Activated CD4-positive, alpha-beta T cell treated with anti-CD3 and anti-CD28 coated beads, Interleukin-2, amount 10 ng/mL, durations not matched to agents 24 days and 14 days (primary cell): Measurements from ENCODE around the gene RAB15. TPM values are rescaled to one million over a fixed set of nuclear protein-coding genes. Genes with fewer than 3 reads are reported as not detected.
A peak's percentile ranks its signal among the peaks of the same experiment; 100 is the strongest.
"Not testable (repeated sequence)": the region's sequence is repeated elsewhere in the genome, so short reads cannot be mapped to it uniquely, and the experiment has no call there.

ENCODE experiments used
- DNase-seq: peaks from one replicate; pipeline ENCODE4 v3.0.0; 2022
- H3K27ac Mint-ChIP-seq: one replicate; pipeline ENCODE4 v1.8.0; 2022; ENCODE audit warnings: mild to moderate bottlenecking, mixed read lengths
- H3K27me3 Mint-ChIP-seq: one replicate; pipeline ENCODE4 v1.8.0; 2022; ENCODE audit warnings: mixed read lengths
- H3K36me3 Mint-ChIP-seq: one replicate; pipeline ENCODE4 v1.8.0; 2022; ENCODE audit warnings: low read depth, mild to moderate bottlenecking, mixed read lengths
- H3K4me1 Mint-ChIP-seq: one replicate; pipeline ENCODE4 v1.8.0; 2021; ENCODE audit warnings: mixed read lengths
- H3K4me3 Mint-ChIP-seq: one replicate; pipeline ENCODE4 v1.8.0; 2022; ENCODE audit warnings: mild to moderate bottlenecking, moderate library complexity, mixed read lengths
- H3K9me3 Mint-ChIP-seq: one replicate; pipeline ENCODE4 v1.8.0; 2021; ENCODE audit warnings: mixed read lengths
- intact Hi-C: fragments of 100-400 bp; cut with micrococcal nuclease; formaldehyde crosslinking; loops from one replicate; pipeline ENCODE4 v1.15.1; 2023
- total RNA-seq: library from RNA; stranded (reverse); gene quantifications from 2 replicates; pipeline ENCODE4 v1.2.3, GENCODE V29; 2022

The RAB15 gene
- total RNA-seq, 1 donor from 2014 or later, result 6.9 TPM

- H3K36me3 Mint-ChIP-seq, result peaks cover 22% of the 10 kb centered on the region
- peak; percentile 99 for DNase-seq
- peak within 1 kb of the TSS; percentile 95 for H3K27ac Mint-ChIP-seq
- peak within 1 kb of the TSS; percentile 85 for H3K4me3 Mint-ChIP-seq
- peaks cover 14% of the 10 kb centered on the region for H3K27me3 Mint-ChIP-seq
- no peaks in the 10 kb centered on the region for H3K9me3 Mint-ChIP-seq
- intact Hi-C loops, result loop anchor here (1.0 kb wide), 4 partner anchors 14 to 188 kb away; partner anchors contain the start of gene MAX
- H3K4me1 Mint-ChIP-seq, result peaks cover 44% of the 10 kb centered on the region
Observed at GRCh38 chr14:64914237-64915028, 57.7 kb downstream of the RAB15 start, which contains the start of gene CHURC1. CHURC1 (plus strand) TSS chr14:64914455; CDS start chr14:64914496, 41 bp downstream.

- intact Hi-C loops, DNase-seq, H3K27ac Mint-ChIP-seq, H3K9me3 Mint-ChIP-seq: not testable (repeated sequence)
- peak overlapping the region; percentile 85 for H3K4me3 Mint-ChIP-seq
- peaks cover 19% of the 10 kb centered on the region for H3K27me3 Mint-ChIP-seq
- H3K36me3 Mint-ChIP-seq, result peaks cover 20% of the 10 kb centered on the region
- H3K4me1 Mint-ChIP-seq, result peaks cover 41% of the 10 kb centered on the region
Observed at GRCh38 chr14:64913477-64913876, 58.7 kb downstream of the RAB15 start.

- peaks cover 10% of the 10 kb centered on the region for H3K36me3 Mint-ChIP-seq
- intact Hi-C loops, result no loop called here
- H3K4me1 Mint-ChIP-seq, result peaks cover 32% of the 10 kb centered on the region
- H3K27me3 Mint-ChIP-seq, result peaks cover 26% of the 10 kb centered on the region
- DNase-seq, result no peak
- no peaks in the 10 kb centered on the region for H3K9me3 Mint-ChIP-seq
- no peak overlapping the region for H3K27ac Mint-ChIP-seq
- no peak overlapping the region for H3K4me3 Mint-ChIP-seq
Observed at GRCh38 chr14:64912261-64912660, 59.9 kb downstream of the RAB15 start.

GRCh38 chr14:64910847-64911495 lies 61.2 kb downstream of the RAB15 start:
- H3K9me3 Mint-ChIP-seq, result no peaks in the 10 kb centered on the region
- H3K4me3 Mint-ChIP-seq, result no peak overlapping the region
- H3K36me3 Mint-ChIP-seq, result peaks cover 6% of the 10 kb centered on the region
- H3K4me1 Mint-ChIP-seq, result peaks cover 26% of the 10 kb centered on the region
- H3K27ac Mint-ChIP-seq, result no peak overlapping the region
- H3K27me3 Mint-ChIP-seq, result peaks cover 31% of the 10 kb centered on the region
- peak; percentile 51 for DNase-seq
- intact Hi-C loops, result no loop called here

- peaks cover 7% of the 10 kb centered on the region for H3K4me1 Mint-ChIP-seq
- intact Hi-C loops, result no loop called here
- H3K36me3 Mint-ChIP-seq, result no peaks in the 10 kb centered on the region
- no peaks in the 10 kb centered on the region for H3K9me3 Mint-ChIP-seq
- peaks cover 40% of the 10 kb centered on the region for H3K27me3 Mint-ChIP-seq
- no peak for DNase-seq
- H3K27ac Mint-ChIP-seq, result no peak overlapping the region
- no peak overlapping the region for H3K4me3 Mint-ChIP-seq
Observed at GRCh38 chr14:64906022-64906421, 66.1 kb downstream of the RAB15 start.

GRCh38 chr14:64899958-64900357 lies 72.2 kb downstream of the RAB15 start:
- H3K27me3 Mint-ChIP-seq, result peaks cover 36% of the 10 kb centered on the region
- DNase-seq, result no peak
- intact Hi-C loops, result no loop called here
- H3K36me3 Mint-ChIP-seq, result no peaks in the 10 kb centered on the region
- H3K4me1 Mint-ChIP-seq, result no peaks in the 10 kb centered on the region
- no peak overlapping the region for H3K27ac Mint-ChIP-seq
- H3K4me3 Mint-ChIP-seq, result no peak overlapping the region
- H3K9me3 Mint-ChIP-seq, result no peaks in the 10 kb centered on the region

Other genes starting within 250 kb of the RAB15 start
- gene SPTB, start 92.4 kb downstream of the RAB15 start, total RNA-seq, result not detected in 2 replicates
- 53.5 and 54.9 TPM in 2 replicates for gene CHURC1, start 57.9 kb downstream of the RAB15 start, total RNA-seq
- gene GPX2, start 29.6 kb downstream of the RAB15 start, total RNA-seq, result not detected in 2 replicates
- 18.9 and 19.1 TPM in 2 replicates for gene FNTB, start 14.6 kb upstream of the RAB15 start, total RNA-seq
- gene MAX, start 130.2 kb upstream of the RAB15 start, total RNA-seq, result 122 and 128 TPM in 2 replicates